ENCODE results near the gene PTPA.
A peak's percentile ranks its signal among the peaks of the same experiment; 100 is the strongest.

PTPA gene

GRCh38 chr9:129174102-129174723 lies 63.0 kb downstream of the PTPA start:
- peak; percentile 69 for ATAC-seq
- TF ChIP-seq GLIS3 (CRISPR knock-in tag; IDR thresholded peaks at IDR 0.05) (peak; percentile 6; the same call in 1 of the 2 replicates), ZFP3 (CRISPR knock-in tag; IDR thresholded peaks at IDR 0.05) (no peak), CSDC2 (CRISPR knock-in tag; IDR thresholded peaks at IDR 0.05) (no peak), TOX (CRISPR knock-in tag; IDR thresholded peaks at IDR 0.05; ENCODE audit: borderline replicate concordance) (no peak), SNAI2 (CRISPR knock-in tag; IDR thresholded peaks at IDR 0.05) (no peak), TCF4 (CRISPR knock-in tag; IDR thresholded peaks at IDR 0.05; ENCODE audit: borderline replicate concordance) (no peak), ZC3H10 (CRISPR knock-in tag; IDR thresholded peaks at IDR 0.05) (no peak), ISL1 (CRISPR knock-in tag; IDR thresholded peaks at IDR 0.05) (no peak), POU6F1 (CRISPR knock-in tag; IDR thresholded peaks at IDR 0.05; ENCODE audit: borderline replicate concordance, low read depth) (no peak), PATZ1 (CRISPR knock-in tag; IDR thresholded peaks at IDR 0.05; ENCODE audit: borderline replicate concordance) (peak; percentile 33; the same call in 1 of the 2 replicates), OSR1 (CRISPR knock-in tag; IDR thresholded peaks at IDR 0.05) (no peak), ZNF70 (CRISPR knock-in tag; IDR thresholded peaks at IDR 0.05) (no peak), CREB5 (CRISPR knock-in tag; IDR thresholded peaks at IDR 0.05; ENCODE audit: low read depth) (no peak)

- peak; percentile 52 for ATAC-seq
- TF ChIP-seq CREB5 (CRISPR knock-in tag; IDR thresholded peaks at IDR 0.05; ENCODE audit: low read depth) (0 out of 2 replicates have a peak, but pooled peaks have one; percentile 21), CSRNP3 (CRISPR knock-in tag; IDR thresholded peaks at IDR 0.05) (no peak), SNAI2 (CRISPR knock-in tag; IDR thresholded peaks at IDR 0.05) (no peak), ARNTL (CRISPR knock-in tag; IDR thresholded peaks at IDR 0.05; ENCODE audit: borderline replicate concordance, low read depth) (no peak), ZNF565 (CRISPR knock-in tag; conservative IDR thresholded peaks at IDR 0.05; ENCODE audit: low read depth) (no peak), GLIS3 (CRISPR knock-in tag; IDR thresholded peaks at IDR 0.05) (peak; percentile 79), BACH2 (CRISPR knock-in tag; IDR thresholded peaks at IDR 0.05; ENCODE audit: borderline replicate concordance) (no peak), TSHZ2 (CRISPR knock-in tag; IDR thresholded peaks at IDR 0.05) (no peak), ZNF70 (CRISPR knock-in tag; IDR thresholded peaks at IDR 0.05) (no peak), PATZ1 (CRISPR knock-in tag; IDR thresholded peaks at IDR 0.05; ENCODE audit: borderline replicate concordance) (peak; percentile 37; the same call in 1 of the 2 replicates), OSR1 (CRISPR knock-in tag; IDR thresholded peaks at IDR 0.05) (no peak), ESRRG (CRISPR knock-in tag; IDR thresholded peaks at IDR 0.05) (no peak)
Observed at GRCh38 chr9:129174724-129175514, 63.7 kb downstream of the PTPA start.

Data from SK-N-SH treated with all-trans-retinoic acid at 6 μM for 48 hours (cell line).